SK-N-MC (cell line): ENCODE data around the gene LNPK.

ENCODE experiments used
- EZH2 ChIP-seq: fragments of 200-600 bp; sonication (generic); IDR thresholded peaks from one replicate; pipeline ENCODE4 v1.6.1; 2017; ENCODE audit warnings: antibody characterized with exemption
- FOXP2 ChIP-seq: optimal IDR thresholded peaks from 2 replicates; pipeline ENCODE3; 2011; ENCODE audit warnings: mild to moderate bottlenecking, moderate library complexity; ENCODE audit not compliant: insufficient read depth; ENCODE audit errors: extremely low read length, control extremely low read depth
- POLR2AphosphoS5 ChIP-seq: IDR thresholded peaks from 2 replicates; pipeline ENCODE4 v1.6.1; 2012; ENCODE audit warnings: mild to moderate bottlenecking, low read depth, low read length, borderline replicate concordance

DNA sequence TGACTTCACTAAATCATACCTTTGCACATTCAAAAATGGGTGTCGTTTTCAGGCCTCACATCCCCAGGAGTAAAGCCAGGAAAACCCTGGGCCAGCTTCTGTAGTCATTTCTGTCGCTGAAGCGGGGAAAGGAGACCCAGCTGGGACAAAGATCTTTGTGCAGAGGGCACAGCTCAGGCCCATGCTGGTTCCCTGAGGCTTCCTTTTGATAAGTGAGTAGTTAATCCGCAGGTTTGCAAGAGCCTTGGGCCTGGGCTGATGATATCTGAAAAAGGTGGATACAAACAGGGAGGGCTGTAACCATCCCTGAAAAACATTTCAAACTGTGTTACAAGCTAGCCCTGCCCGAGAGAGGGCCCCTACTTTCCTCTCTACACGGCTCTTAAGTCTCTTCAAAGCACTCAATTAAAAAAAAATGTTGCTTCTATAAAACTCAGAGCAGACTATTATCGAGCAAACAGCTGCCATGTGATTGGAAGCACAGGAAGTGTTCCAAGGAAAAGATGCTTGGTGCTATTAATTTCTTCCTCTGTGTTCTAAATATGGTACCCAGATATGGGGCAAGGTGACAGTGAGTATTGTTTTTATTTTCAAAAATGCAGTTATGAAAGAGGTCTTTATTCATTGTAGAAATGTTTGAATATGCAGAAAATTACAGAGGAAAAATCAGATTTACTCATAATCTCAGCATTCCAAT, 117.2 kb downstream of the LNPK start:
- TF ChIP-seq EZH2 (no peak), POLR2AphosphoS5 (no peak), FOXP2 (no peak)
